Upper lobe of left lung (tissue), 6 donors: ENCODE data around the gene SPATA4. TPM values are rescaled to one million over a fixed set of nuclear protein-coding genes. Genes with fewer than 3 reads are reported as not detected.

Experiments
- ATAC-seq, 2 donors: fragments of 200-7000 bp; cut with Tn5 transposase; one replicate each; pipeline ENCODE4 v1.9.1; 2022; ENCODE audit warnings: mild to moderate bottlenecking in 2 of 2, moderate library complexity in 2 of 2; ENCODE audit not compliant: low FRiP score in 2 of 2
- DNase-seq, 2 donors: peaks; one replicate each; pipeline ENCODE4 v3.0.0-alpha.2; 2019 to 2020
- H3K27ac ChIP-seq, 4 donors: fragments of 200-600 bp; sonication (generic); one replicate each; pipeline ENCODE4 v1.5.1; 2016 to 2019
- H3K27me3 ChIP-seq, 4 donors: fragments of 200-600 bp; sonication (generic); one replicate each; pipeline ENCODE4 v1.5.1; 2017 to 2019
- H3K36me3 ChIP-seq, 4 donors: fragments of 200-600 bp; sonication (generic); one replicate each; pipeline ENCODE4 v1.5.1; 2016 to 2019
- H3K4me1 ChIP-seq, 4 donors: fragments of 200-600 bp; sonication (generic); one replicate each; pipeline ENCODE4 v1.5.1; 2018 to 2019
- H3K4me3 ChIP-seq, 4 donors: fragments of 200-600 bp; sonication (generic); one replicate each; pipeline ENCODE4 v1.5.1; 2017 to 2019; ENCODE audit warnings: mild to moderate bottlenecking in 2 of 4, moderate library complexity in 1 of 4
- H3K9me3 ChIP-seq, 4 donors: fragments of 200-600 bp; sonication (generic); one replicate each; pipeline ENCODE4 v1.5.1; 2018 to 2019
- EP300 ChIP-seq, 4 donors: sonication (generic); formaldehyde crosslinking; IDR thresholded peaks; one replicate each; pipeline ENCODE4 v1.5.1; 2017; ENCODE audit warnings: antibody characterized with exemption in 4 of 4, control low read depth in 2 of 4
- POLR2A ChIP-seq, 4 donors: fragments of 450-650 bp; IDR thresholded peaks; one replicate each; pipeline ENCODE4 v1.5.1; 2016 to 2017; ENCODE audit warnings: antibody characterized with exemption in 4 of 4, mild to moderate bottlenecking in 2 of 4
- POLR2AphosphoS5 ChIP-seq, 2 donors: sonication (generic); formaldehyde crosslinking; IDR thresholded peaks; one replicate each; pipeline ENCODE4 v1.5.1; 2017; ENCODE audit warnings: antibody characterized with exemption in 2 of 2
- WGBS, 2 donors: methylation state at CpG; one replicate each; pipeline ENCODE4 v1.1.5; 2017 to 2018; 5-methylcytosine and 5-hydroxymethylcytosine counted together
- total RNA-seq, 6 donors: library from RNA; depleted of rRNA in 4 of 6; stranded (reverse); fragments of >200 nt in 4 of 6; gene quantifications; one replicate each; pipeline versions ENCODE4 v1.1.0 to v1.2.1, GENCODE V29; 2016 to 2021
- TF ChIP-seq, protein P1 (sequence below), 6 experiments: fragments of 450-650 bp in 4 of 6; fragments of 200-600 bp in 2 of 6; sonication (generic) in 2 of 6; IDR thresholded peaks; one replicate each; pipeline ENCODE4 v1.5.1; 2016 to 2019; ENCODE audit warnings: antibody characterized with exemption in 6 of 6
- donor health status: DM: no; HTN: no; CAD: no; lungs with moderate emphysema.
- donor health status: DM: no; HTN: yes; CAD: no; lungs with severe emphysema.

Gene SPATA4
- total RNA-seq, 6 donors from 2014 or later: 0.61 to 4.9 (median 0.91) TPM; not detected in 2

- no peak for DNase-seq
- WGBS, 2 donors: 68 to 81% methylated on average over 2 of the region's 2 CpGs
Observed at GRCh38 chr4:176142253-176142652, 53.1 kb downstream of the SPATA4 start.

GRCh38 chr4:176139518-176139917 lies 55.9 kb downstream of the SPATA4 start:
- TF ChIP-seq, protein P1, sequence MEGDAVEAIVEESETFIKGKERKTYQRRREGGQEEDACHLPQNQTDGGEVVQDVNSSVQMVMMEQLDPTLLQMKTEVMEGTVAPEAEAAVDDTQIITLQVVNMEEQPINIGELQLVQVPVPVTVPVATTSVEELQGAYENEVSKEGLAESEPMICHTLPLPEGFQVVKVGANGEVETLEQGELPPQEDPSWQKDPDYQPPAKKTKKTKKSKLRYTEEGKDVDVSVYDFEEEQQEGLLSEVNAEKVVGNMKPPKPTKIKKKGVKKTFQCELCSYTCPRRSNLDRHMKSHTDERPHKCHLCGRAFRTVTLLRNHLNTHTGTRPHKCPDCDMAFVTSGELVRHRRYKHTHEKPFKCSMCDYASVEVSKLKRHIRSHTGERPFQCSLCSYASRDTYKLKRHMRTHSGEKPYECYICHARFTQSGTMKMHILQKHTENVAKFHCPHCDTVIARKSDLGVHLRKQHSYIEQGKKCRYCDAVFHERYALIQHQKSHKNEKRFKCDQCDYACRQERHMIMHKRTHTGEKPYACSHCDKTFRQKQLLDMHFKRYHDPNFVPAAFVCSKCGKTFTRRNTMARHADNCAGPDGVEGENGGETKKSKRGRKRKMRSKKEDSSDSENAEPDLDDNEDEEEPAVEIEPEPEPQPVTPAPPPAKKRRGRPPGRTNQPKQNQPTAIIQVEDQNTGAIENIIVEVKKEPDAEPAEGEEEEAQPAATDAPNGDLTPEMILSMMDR (IDR thresholded peaks at IDR 0.05): no peak
- TF ChIP-seq POLR2A (IDR thresholded peaks at IDR 0.05) (no peak), EP300 (IDR thresholded peaks at IDR 0.05) (no peak), POLR2AphosphoS5 (IDR thresholded peaks at IDR 0.05) (no peak)
- Histone ChIP-seq H3K36me3 (no peaks in the 10 kb centered on the region), H3K4me3 (no peak overlapping the region), H3K9me3 (no peaks in the 10 kb centered on the region), H3K27ac (no peak overlapping the region), H3K4me1 (no peaks in the 10 kb centered on the region), H3K27me3 (no peaks in the 10 kb centered on the region)
- no peak for DNase-seq
- ATAC-seq: no peak

More at GRCh38 chr4:176142253-176142652, 53.1 kb downstream of the SPATA4 start:
- Histone ChIP-seq H3K36me3 (no peaks in the 10 kb centered on the region), H3K27ac (no peak overlapping the region), H3K9me3 (no peaks in the 10 kb centered on the region), H3K4me3 (no peak overlapping the region), H3K27me3 (no peaks in the 10 kb centered on the region), H3K4me1 (no peaks in the 10 kb centered on the region)
- TF ChIP-seq, protein P1 (IDR thresholded peaks at IDR 0.05): no peak
- TF ChIP-seq POLR2AphosphoS5 (IDR thresholded peaks at IDR 0.05): no peak
- no peak for TF ChIP-seq EP300 (IDR thresholded peaks at IDR 0.05)
- no peak for TF ChIP-seq POLR2A (IDR thresholded peaks at IDR 0.05)
- no peak for ATAC-seq

- Histone ChIP-seq H3K4me1 (no peaks in the 10 kb centered on the region), H3K27ac (no peak overlapping the region), H3K36me3 (no peaks in the 10 kb centered on the region), H3K9me3 (no peaks in the 10 kb centered on the region), H3K27me3 (no peaks in the 10 kb centered on the region), H3K4me3 (no peak overlapping the region)
- DNase-seq (no peak), ATAC-seq (no peak)
- TF ChIP-seq POLR2AphosphoS5 (IDR thresholded peaks at IDR 0.05) (no peak), POLR2A (IDR thresholded peaks at IDR 0.05) (no peak), EP300 (IDR thresholded peaks at IDR 0.05) (no peak)
- TF ChIP-seq, protein P1 (IDR thresholded peaks at IDR 0.05): no peak
Observed at GRCh38 chr4:176137631-176138030, 57.8 kb downstream of the SPATA4 start.

DNA sequence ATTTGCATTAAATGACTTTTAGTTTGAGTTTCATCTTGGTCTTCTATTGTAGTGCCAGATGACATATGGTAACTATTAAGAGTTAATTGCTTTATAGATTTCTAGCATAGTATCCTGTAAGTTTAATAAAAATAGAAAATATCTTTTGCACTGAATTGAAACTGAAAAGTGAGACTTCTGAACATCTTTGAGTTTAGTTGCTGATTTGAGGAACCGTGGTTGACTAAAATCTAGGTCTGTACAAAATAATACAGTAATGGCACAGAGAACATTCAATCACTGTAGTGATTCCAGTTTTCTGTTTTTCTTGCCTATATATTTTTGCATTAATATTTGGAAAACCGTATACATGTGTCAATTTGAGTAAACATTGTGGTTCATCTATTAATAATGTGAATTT lies 60.7 kb downstream of the SPATA4 start:
- H3K4me1 ChIP-seq: no peaks in the 10 kb centered on the region
- H3K27me3 ChIP-seq: no peaks in the 10 kb centered on the region
- no peak for TF ChIP-seq POLR2A (IDR thresholded peaks at IDR 0.05)
- no peak for TF ChIP-seq POLR2AphosphoS5 (IDR thresholded peaks at IDR 0.05)
- TF ChIP-seq EP300 (IDR thresholded peaks at IDR 0.05): no peak
- no peaks in the 10 kb centered on the region for H3K36me3 ChIP-seq
- WGBS, 2 donors: 74 to 76% methylated on average over 2 of the region's 2 CpGs
- H3K27ac ChIP-seq: no peak overlapping the region
- DNase-seq (no peak), ATAC-seq (no peak)
- no peaks in the 10 kb centered on the region for H3K9me3 ChIP-seq
- no peak overlapping the region for H3K4me3 ChIP-seq

Other genes with a start within 250 kb of the SPATA4 start
- 1 to 10 TPM; 2.8 to 8.5 (median 3.5) TPM for gene WDR17, start 129.7 kb downstream of the SPATA4 start, total RNA-seq
- gene ASB5, start 73.6 kb upstream of the SPATA4 start, total RNA-seq: not detected
- 100 to 1,000 TPM in 3 of 6 donors, 10 to 100 TPM in 3; 47.1 to 157 (median 90.3) TPM for gene SPCS3, start 124.4 kb upstream of the SPATA4 start, total RNA-seq